K562 (cell line): Measurements from ENCODE around the gene ZNF622.

Source experiments
- ZNF24 ChIP-seq: fragments of 450-650 bp; IDR thresholded peaks from 2 replicates; pipeline ENCODE4 v1.6.1; 2016
- TF ChIP-seq, protein P1 (sequence below): fragments of 450-650 bp; IDR thresholded peaks from 2 replicates; pipeline ENCODE4 v1.6.1; 2016; ENCODE audit warnings: low read depth, mild to moderate bottlenecking, moderate library complexity
- TF ChIP-seq, protein P2 (sequence below): sonication (generic); formaldehyde crosslinking; IDR thresholded peaks from 2 replicates; pipeline ENCODE4 v1.9.0; 2022; ENCODE audit warnings: mild to moderate bottlenecking, missing genetic modification reagents

DNA sequence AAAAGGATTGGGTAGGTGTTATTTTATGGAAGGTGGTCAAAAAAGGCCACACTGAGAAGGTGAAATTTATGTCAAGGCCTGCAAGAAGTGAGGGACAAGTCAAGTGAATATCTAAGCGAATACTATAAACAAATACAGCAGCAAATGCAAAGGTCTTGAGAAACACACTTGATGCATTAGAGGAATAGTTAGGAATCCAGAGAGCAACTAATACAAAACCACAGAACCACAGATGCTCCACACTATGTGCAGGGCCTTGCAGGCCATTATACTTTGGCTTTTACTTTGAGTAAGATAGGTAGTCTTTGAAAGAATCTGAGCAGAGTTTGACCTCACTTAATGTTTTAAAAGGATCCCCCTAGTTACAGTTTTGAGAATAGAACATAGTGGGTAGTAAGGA is 4.6 kb downstream of the ZNF622 start:
- TF ChIP-seq, protein P1, sequence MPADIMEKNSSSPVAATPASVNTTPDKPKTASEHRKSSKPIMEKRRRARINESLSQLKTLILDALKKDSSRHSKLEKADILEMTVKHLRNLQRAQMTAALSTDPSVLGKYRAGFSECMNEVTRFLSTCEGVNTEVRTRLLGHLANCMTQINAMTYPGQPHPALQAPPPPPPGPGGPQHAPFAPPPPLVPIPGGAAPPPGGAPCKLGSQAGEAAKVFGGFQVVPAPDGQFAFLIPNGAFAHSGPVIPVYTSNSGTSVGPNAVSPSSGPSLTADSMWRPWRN: no peak
- TF ChIP-seq ZNF24: no peak
- TF ChIP-seq, protein P2, sequence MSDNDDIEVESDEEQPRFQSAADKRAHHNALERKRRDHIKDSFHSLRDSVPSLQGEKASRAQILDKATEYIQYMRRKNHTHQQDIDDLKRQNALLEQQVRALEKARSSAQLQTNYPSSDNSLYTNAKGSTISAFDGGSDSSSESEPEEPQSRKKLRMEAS: no peak
